HG03139 (cell line): ENCODE results near the gene LHPP.
A peak's percentile ranks its signal among the peaks of the same experiment; 100 is the strongest.

Experiments
- ATAC-seq: cut with Tn5 transposase; IDR thresholded peaks from one replicate; pipeline ENCODE4 v1.9.1; 2021; ENCODE audit not compliant: unreplicated experiment

Gene LHPP

DNA sequence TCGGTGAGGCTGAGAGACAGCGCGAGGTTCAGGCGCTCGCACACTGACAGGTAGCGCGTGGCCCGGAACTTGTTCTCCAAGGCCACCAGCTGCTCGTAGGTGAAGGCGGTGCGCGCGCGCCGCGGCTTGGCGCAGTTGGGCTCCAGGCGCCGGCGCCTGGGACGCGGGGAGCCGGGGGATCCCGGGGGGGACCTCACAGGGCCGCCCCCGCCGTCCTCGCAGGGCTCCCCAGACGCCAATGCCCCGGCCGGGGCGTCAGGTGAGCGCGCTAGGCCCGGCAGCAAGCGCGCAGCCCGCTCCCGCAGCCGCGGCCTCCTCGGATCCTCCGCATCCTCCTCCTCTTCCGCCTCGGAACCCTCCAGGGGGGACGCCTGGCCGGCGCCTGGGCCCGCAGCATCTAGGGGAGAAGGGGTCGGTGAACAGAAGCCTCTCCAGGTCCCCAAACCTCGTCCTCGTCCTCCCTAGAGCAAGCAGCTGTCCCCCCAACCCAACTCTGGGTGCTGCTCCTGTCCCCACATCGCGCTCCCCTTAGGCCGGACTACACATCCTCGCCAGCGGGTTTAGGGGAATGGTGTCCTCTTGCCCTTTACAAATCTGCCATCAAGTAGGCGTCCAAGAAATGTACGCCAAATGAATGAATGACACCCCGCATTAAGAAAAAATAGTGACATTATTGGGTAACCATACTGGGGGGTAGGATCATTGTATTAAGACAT is 13.7 kb upstream of the LHPP start:
- no peak for ATAC-seq

DNA sequence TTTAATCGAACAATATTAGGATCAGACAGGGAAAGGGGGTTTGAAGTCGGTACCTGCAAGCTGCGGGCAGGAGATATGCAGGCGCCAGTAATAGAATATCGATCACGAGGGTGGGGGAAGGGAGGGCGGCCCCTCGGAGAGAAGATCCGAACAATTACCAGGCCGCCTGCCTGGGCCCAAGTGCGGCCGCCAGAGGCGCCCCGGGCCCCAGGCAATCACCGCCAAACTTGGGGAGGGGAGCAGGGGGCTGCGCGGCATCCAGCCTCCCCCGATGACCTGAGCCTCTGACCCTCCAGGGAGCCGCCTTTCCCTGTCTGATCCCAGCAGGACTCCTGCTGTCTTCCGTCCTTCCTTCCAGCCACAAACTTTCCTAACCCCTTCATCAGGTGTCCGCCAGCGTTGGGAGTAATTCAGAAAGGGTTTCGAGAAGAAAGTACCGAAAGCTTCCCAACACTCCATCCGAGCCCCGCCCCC is 12.9 kb upstream of the LHPP start:
- no peak for ATAC-seq

GRCh38 chr10:124449170-124450011 is 12.2 kb upstream of the LHPP start:
- no peak for ATAC-seq

GRCh38 chr10:124450012-124450782 is 11.4 kb upstream of the LHPP start, which contains the start of gene NKX1-2:
TSS of gene NKX1-2 (minus strand) at chr10:124450035. CDS start at chr10:124449943, 92 bp downstream.
- no peak for ATAC-seq

DNA sequence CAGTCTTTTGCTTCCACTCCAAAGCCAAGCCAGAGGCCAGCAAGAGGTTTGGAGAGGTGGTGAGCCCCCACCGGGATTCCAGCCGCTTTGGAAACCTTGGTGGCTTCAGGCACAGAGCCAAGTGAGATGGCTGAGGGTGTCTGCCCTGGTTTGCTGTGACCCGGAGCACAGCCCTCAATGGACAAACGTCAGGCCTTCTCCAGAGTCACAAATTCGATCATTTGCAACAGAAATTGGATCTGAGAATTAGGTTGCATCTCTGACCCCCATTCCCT is 10.9 kb upstream of the LHPP start:
- ATAC-seq: no peak

DNA sequence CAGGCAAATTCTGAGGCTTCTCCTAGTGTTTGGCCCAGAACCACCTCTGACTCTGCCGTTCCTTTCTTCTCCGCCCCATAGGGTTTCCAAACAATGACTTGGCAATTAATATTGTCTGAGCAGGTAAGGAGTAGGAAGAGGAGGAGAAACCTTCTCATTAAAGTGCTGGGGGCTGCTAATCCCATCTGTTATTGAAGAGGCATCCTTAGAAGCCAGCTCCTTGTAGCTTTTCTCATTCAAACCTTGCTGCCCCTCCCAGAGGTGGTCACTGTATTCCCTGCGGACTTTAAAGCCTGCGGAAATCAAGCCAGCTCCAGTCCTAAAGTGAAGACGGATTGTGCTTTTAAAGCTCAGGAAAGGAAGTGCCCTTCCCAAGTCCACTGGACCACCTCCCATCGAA is 10.3 kb upstream of the LHPP start:
- no peak for ATAC-seq

GRCh38 chr10:124453960-124454610 is 7.5 kb upstream of the LHPP start:
- no peak for ATAC-seq

DNA sequence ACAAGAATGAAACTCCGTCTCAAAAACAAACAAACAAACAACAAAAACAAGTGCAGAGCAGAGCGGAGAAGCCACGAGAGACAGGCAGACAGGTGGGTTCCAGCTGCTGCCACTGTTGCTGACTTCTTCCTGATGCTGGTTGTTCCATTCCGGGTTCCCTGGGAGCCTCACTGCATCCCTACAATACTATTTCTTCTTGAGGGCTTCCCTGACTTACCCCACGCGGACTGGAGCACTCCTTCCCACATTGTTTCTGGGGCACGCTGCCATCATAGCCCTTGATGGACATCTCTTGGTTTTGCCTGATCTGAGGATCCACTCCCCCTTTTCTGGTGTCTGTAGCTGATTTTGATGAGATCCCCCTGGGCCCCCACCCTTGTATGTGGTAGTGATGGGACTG is 6.2 kb upstream of the LHPP start:
- ATAC-seq: no peak

DNA sequence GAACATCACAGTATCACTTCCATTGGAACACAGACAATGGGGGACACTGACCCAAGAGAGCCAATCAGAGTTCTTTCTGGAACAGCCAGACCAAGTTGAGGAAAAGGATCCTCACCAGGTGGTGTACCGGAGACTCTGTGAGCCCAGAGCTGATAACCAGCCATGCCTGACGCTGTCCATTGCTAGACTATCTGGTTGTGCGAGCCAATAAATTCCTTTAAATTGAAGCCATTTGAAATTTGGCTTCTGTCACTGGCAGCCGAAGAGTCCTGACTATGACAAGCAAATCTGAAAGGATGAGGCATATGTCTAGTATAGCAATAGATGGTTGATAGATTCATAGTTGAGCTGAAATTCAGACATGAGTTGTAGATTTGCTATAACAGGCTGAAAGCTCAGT is 3.1 kb upstream of the LHPP start:
- no peak for ATAC-seq

GRCh38 chr10:124458889-124459288 is 2.7 kb upstream of the LHPP start:
- no peak for ATAC-seq

- no peak for ATAC-seq
Observed at GRCh38 chr10:124459395-124459794, 2.2 kb upstream of the LHPP start.

GRCh38 chr10:124460144-124460543 is 1.5 kb upstream of the LHPP start:
- ATAC-seq: no peak

- no peak for ATAC-seq
Observed at GRCh38 chr10:124462348-124462695, 699 bp downstream of the LHPP start.

- no peak for ATAC-seq
Observed at GRCh38 chr10:124464028-124464965, 2.7 kb downstream of the LHPP start.

- ATAC-seq: peak; percentile 32
Observed at GRCh38 chr10:124465003-124465776, 3.6 kb downstream of the LHPP start.

DNA sequence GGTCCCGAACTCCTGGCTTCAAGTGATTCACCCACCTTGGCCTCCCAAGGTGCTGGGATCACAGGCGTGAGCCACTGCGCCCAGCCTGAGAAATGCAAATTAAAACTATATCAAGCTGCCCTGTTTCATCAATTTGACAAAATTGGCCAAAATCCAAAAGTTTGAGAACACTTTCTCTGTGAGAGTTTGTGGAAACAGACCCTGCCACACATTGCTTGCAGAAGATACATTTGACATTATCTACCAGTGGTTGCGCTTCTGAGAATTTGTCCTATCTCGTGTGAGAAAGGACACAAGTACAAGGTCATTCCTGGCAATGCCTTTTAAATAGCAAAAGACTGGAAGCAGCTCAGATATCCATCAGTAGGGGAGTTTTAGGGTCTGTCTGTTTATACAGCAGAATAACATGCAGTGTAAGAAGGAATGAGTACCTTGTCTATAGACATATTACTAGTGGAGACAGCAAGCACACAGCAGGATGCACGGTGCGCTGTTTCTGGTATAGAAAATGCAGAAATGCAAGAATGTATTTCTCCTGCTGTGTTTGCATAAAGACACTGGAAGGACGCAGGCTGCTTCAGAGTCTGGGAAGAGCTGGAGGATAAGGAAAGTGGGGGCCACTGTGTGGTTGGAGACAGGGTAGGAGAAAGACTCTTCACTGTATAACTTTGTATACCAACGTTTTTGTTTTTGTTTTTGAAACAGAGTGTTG is 4.3 kb downstream of the LHPP start:
- ATAC-seq: no peak

- ATAC-seq: no peak
Observed at GRCh38 chr10:124467165-124467564, 5.5 kb downstream of the LHPP start.

DNA sequence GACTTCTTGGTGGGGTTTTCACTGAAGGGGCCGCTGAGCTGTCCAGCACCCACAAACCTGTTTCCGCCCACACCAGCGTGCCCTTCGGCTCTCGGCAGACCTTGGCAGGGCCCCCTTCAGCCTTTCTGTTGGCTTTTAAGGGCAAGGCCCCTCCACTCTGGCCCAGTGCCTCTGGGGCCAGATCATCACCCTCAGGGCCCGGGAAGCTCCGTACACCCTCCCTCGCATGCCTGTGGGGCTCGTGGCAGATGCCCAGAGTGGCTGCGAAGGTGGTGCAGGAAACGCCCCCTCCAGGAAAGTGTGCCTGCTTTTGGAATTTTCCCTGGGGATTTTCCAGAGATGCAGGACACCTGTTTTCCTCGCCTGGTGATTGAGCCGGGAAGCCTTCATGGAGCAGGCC is 7.0 kb downstream of the LHPP start:
- no peak for ATAC-seq

DNA sequence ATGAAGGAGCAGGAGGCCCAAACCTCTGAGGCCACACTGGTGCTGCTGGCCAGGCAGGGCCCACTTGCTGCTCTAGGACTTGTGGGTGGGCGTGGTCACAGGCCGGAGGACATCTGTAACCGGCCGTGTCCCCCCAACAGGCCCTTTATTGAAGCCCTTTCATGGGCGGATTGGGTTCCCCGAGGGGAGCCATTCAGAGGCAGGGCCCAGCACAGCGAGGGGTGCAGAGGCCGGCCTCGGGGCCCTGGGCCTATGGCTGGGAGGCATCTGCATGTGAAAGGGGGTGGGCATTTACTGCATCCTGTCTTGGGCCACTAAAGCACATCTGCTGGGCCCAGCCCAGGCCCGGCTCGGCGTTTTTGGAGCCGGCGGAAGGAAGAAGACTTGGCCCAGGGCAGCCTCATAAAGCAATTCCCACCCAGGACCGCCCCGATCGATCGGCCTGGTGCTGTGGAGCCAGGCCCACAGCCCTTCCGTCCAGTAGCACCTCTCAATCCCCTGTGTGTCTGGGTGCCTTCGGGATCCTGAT is 8.4 kb downstream of the LHPP start:
- ATAC-seq: no peak
